Erythroblast (primary cell): Measurements from ENCODE around the gene WDR36.

ENCODE experiments used
- GATA1 ChIP-seq: IDR thresholded peaks from 2 replicates; pipeline ENCODE4 v1.6.1; 2011; ENCODE audit warnings: low read depth, mild to moderate bottlenecking, control low read depth, low read length, moderate library complexity
- POLR2A ChIP-seq: IDR thresholded peaks from 2 replicates; pipeline ENCODE4 v1.6.1; 2011; ENCODE audit warnings: mild to moderate bottlenecking, low read length

GRCh38 chr5:111122398-111122797 lies 30.2 kb downstream of the WDR36 start:
- TF ChIP-seq POLR2A (no peak), GATA1 (no peak)
